Measurements from ENCODE around the gene TMEM222. TPM values are rescaled to one million over a fixed set of nuclear protein-coding genes. Genes with fewer than 3 reads are reported as not detected.
A peak's percentile ranks its signal among the peaks of the same experiment; 100 is the strongest.
"Not testable (repeated sequence)": the region's sequence is repeated elsewhere in the genome, so short reads cannot be mapped to it uniquely, and the experiment has no call there.

Gene TMEM222
- polyA plus RNA-seq, 4 donors, result 30.3 to 51.7 (median 36.9) TPM

DNA sequence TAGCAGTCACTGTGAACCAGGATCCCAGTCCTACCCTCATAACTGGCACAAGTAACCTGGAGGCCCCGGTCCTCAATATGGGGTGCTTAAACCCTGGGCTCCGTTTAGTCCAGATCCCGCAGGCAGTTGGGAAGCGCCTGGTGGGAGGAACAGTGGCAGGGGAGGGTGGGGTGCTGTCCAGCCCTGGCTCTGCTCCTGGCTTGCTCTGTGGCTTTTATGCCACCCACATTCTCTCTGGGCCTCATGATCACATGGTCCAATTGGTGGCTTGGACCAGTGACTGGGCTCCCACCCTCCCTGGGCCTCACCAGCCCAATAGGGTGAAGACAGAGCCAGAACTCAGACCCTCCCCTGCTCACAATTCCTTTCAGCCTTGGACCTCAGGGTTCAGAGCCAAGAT, 58.3 kb downstream of the TMEM222 start:
- Histone ChIP-seq H3K4me1 (ENCODE audit: control insufficient read depth in 3 of 3, insufficient read depth in 2 of 3, low read depth in 1 of 3, low read length in 2 of 3) (peaks cover 0 to 4% (median 0%) of the 10 kb centered on the region in 3 donors), H3K27ac (ENCODE audit: low read depth in 1 of 3, low read length in 2 of 3) (no peak overlapping the region), H3K4me3 (ENCODE audit: low read depth in 1 of 3, low read length in 3 of 3) (no peak overlapping the region), H3K27me3 (ENCODE audit: control insufficient read depth in 3 of 3, insufficient read depth in 3 of 3, low read length in 3 of 3) (peaks cover 0 to 16% (median 2%) of the 10 kb centered on the region in 3 donors), H3K9me3 (ENCODE audit: control insufficient read depth in 2 of 2, insufficient read depth in 1 of 2, low read depth in 1 of 2, low read length in 1 of 2) (no peaks in the 10 kb centered on the region), H3K36me3 (ENCODE audit: control insufficient read depth in 3 of 3, insufficient read depth in 2 of 3, low read depth in 1 of 3, low read length in 3 of 3) (no peaks in the 10 kb centered on the region)
- FAIRE-seq (no peak), DNase-seq (no peak)
- 88 to 96% (median 90%) methylated on average over 4 of the region's 4 CpGs for WGBS, 3 donors

DNA sequence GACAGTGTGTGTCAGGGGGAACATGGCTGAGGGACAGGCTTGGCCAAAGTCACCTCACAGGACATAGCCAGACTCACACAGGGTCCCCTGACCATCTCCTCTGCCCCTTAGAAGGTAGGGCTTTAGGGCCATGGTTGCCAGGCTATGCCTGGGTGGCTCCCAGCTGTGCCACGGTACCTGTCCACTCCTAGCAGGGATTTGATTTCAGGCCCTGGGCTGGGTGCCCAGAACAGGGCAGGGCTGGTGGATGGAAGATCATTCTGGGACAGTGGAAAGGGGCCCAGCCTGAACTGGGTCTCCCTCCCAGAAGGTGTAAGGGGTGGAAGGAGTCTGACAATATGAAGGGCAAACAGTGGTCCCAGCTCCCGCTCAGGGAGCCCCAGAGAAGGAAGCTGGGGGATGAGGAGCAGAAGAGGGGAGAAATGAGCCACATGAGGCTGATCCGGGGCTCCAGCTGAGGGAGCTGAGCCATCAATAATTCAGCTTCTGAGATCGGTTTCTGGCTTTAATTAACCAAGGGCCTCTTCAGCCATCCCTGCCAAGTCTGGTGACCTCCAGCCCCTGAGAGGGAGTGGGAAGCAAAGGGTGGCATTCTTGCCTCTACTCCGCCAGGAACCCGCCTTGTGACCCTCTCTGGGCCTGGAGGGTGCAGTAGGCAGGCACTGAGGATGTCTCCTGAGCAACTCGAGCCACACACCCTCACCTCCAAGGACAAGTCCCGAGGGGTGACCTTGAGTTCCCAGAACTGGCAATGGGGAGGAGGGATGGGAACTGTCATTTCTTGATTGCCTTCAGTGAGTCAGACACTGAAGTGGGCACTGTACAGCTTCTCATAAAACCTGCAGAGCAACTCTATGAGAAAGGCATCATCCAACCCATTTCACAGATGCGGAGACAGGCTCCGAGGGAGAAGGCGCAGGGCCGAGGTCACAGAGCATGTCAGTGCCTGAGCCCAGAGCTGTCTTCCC, 59.1 kb downstream of the TMEM222 start:
- 57 to 75% (median 61%) methylated on average over 12 of the region's 12 CpGs for WGBS, 3 donors

DNA sequence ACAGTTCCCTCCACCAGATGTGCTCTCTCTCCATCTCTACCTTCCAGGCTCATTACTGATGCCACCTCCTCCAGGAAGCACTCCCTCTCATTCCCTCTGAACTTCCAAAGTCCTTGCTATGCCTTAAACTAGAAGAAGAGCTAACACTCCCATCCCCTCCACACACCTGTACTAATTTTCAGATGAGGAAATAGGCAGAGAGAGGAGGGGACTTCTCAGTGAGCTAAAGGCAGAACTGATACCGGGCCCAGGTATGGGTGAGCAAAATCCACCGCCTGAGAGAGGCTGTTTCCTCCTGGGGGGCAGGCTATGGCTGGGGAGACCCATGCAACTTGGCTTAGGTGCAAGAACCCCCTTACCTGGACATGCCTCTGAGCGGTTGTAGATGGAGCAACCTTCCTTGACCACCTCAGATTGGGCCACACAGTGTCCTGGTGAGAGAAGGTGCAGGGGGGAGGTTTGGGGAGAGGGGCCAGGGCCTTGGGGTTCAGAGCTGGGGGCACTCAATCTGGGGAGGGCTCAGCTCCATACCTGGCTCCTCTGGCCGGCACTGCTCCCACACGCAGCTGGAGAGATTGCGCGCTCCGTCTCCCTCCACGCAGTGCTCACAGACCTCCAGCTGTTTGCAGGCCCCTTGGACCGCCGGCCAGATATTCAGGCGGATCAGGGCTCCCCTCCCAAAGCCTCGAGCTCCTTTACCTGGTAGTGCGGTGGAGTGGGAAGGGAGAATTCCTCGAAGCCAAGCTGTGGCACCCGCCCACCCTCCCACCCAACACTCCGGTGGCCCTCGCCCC, 60.2 kb downstream of the TMEM222 start:
- Histone ChIP-seq H3K27ac (ENCODE audit: low read depth in 1 of 3, low read length in 2 of 3) (no peak overlapping the region), H3K9me3 (ENCODE audit: control insufficient read depth in 2 of 2, insufficient read depth in 1 of 2, low read depth in 1 of 2, low read length in 1 of 2) (no peaks in the 10 kb centered on the region), H3K27me3 (ENCODE audit: control insufficient read depth in 3 of 3, insufficient read depth in 3 of 3, low read length in 3 of 3) (peaks cover 0 to 16% (median 2%) of the 10 kb centered on the region in 3 donors), H3K36me3 (ENCODE audit: control insufficient read depth in 3 of 3, insufficient read depth in 2 of 3, low read depth in 1 of 3, low read length in 3 of 3) (no peaks in the 10 kb centered on the region), H3K4me1 (ENCODE audit: control insufficient read depth in 3 of 3, insufficient read depth in 2 of 3, low read depth in 1 of 3, low read length in 2 of 3) (peaks cover 0 to 4% (median 0%) of the 10 kb centered on the region in 3 donors), H3K4me3 (ENCODE audit: low read depth in 1 of 3, low read length in 3 of 3) (no peak overlapping the region)
- FAIRE-seq (no peak), DNase-seq (no peak)
- WGBS, 3 donors, result 68 to 76% (median 73%) methylated on average over 16 to 18 of the region's 18 CpGs

More for the DNA sequence above, 59.1 kb downstream of the TMEM222 start:
- Histone ChIP-seq H3K27ac (ENCODE audit: low read depth in 1 of 3, low read length in 2 of 3) (no peak overlapping the region), H3K36me3 (ENCODE audit: control insufficient read depth in 3 of 3, insufficient read depth in 2 of 3, low read depth in 1 of 3, low read length in 3 of 3) (no peaks in the 10 kb centered on the region), H3K4me1 (ENCODE audit: control insufficient read depth in 3 of 3, insufficient read depth in 2 of 3, low read depth in 1 of 3, low read length in 2 of 3) (peaks cover 0 to 4% (median 0%) of the 10 kb centered on the region in 3 donors), H3K9me3 (ENCODE audit: control insufficient read depth in 2 of 2, insufficient read depth in 1 of 2, low read depth in 1 of 2, low read length in 1 of 2) (no peaks in the 10 kb centered on the region), H3K27me3 (ENCODE audit: control insufficient read depth in 3 of 3, insufficient read depth in 3 of 3, low read length in 3 of 3) (peaks cover 0 to 16% (median 2%) of the 10 kb centered on the region in 3 donors), H3K4me3 (ENCODE audit: low read depth in 1 of 3, low read length in 3 of 3) (no peak overlapping the region)
- DNase-seq (no peak), FAIRE-seq (no peak)

DNA sequence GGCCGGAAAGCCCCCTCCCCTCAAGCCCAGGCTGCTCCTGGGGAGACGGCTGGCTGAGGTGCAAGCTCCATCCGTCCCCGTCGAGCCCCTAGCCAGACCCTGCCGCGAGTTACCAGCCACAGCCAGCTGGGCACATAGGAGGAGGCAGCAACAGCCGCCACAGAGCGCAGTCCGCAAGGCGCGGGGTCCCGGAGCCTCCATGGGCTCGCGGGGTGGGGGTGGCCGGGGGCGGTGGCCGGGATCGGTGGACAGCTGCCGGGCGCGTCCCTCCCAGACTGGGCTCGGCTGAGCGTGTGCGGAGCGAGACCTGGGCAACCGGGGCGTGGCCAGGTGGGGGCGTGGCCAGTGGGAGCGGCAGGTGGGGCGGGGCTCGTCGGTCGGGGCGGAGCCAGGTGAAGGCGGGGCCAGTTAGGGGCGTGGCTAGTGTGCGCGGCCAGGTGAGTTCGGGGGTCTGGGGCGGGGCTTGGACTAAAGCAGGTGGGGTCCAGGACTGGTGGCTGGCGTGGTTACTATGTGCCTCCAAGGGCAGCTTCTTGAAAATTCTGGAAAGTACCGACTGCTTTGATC, 61.2 kb downstream of the TMEM222 start, which contains the start of gene CD164L2:
Gene CD164L2, minus strand, starts transcription at position 295 of the 567 bp plus-strand sequence. Its CDS starts 94 bp downstream, at position 201.
- H3K4me3 ChIP-seq (ENCODE audit: low read depth in 1 of 3, low read length in 3 of 3), result peak within 1 kb of the TSS in 2 of 3 donors; percentile 7 to 15
- no peak within 1 kb of the TSS for H3K27ac ChIP-seq (ENCODE audit: low read depth in 1 of 3, low read length in 2 of 3)

DNA sequence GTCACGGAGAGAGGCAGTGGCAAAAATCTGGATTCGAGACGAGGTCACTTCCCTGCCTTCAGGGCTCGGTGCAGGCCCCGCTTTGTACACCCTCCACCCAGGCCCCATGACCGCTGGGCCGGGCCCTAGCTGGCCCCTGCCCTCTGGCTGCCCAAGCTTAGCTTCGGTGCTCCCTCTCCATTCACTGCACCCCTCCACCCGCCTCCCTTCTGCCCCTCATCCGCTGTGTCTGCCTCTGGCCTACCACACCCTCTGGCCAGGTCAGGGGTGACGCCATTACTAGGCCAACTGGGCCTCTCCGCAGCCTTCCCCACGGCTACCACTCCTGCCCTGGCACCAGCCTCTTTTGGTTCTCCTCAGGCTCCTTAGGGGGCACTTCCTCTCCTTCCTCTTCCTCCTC, 61.7 kb downstream of the TMEM222 start:
- FAIRE-seq, result no peak

More for the DNA sequence above, 61.2 kb downstream of the TMEM222 start, which contains the start of gene CD164L2:
- FAIRE-seq, result no peak
- H3K9me3 ChIP-seq (ENCODE audit: control insufficient read depth in 2 of 2, insufficient read depth in 1 of 2, low read depth in 1 of 2, low read length in 1 of 2), result no peaks in the 10 kb centered on the region
- 8 to 16% (median 15%) methylated on average over 33 to 43 of the region's 43 CpGs for WGBS, 3 donors
- peaks cover 0 to 4% (median 0%) of the 10 kb centered on the region in 3 donors for H3K4me1 ChIP-seq (ENCODE audit: control insufficient read depth in 3 of 3, insufficient read depth in 2 of 3, low read depth in 1 of 3, low read length in 2 of 3)
- H3K27me3 ChIP-seq (ENCODE audit: control insufficient read depth in 3 of 3, insufficient read depth in 3 of 3, low read length in 3 of 3), result peaks cover 0 to 16% (median 2%) of the 10 kb centered on the region in 3 donors
- no peaks in the 10 kb centered on the region for H3K36me3 ChIP-seq (ENCODE audit: control insufficient read depth in 3 of 3, insufficient read depth in 2 of 3, low read depth in 1 of 3, low read length in 3 of 3)
- peak; percentile 62 to 74 for DNase-seq

GRCh38 chr1:27384797-27385196, 62.8 kb downstream of the TMEM222 start:
- H3K9me3 ChIP-seq (ENCODE audit: control insufficient read depth in 2 of 2, insufficient read depth in 1 of 2, low read depth in 1 of 2, low read length in 1 of 2); H3K4me1 ChIP-seq (ENCODE audit: control insufficient read depth in 3 of 3, insufficient read depth in 2 of 3, low read depth in 1 of 3, low read length in 2 of 3); DNase-seq; H3K27ac ChIP-seq (ENCODE audit: low read depth in 1 of 3, low read length in 2 of 3); H3K4me3 ChIP-seq (ENCODE audit: low read depth in 1 of 3, low read length in 3 of 3); H3K36me3 ChIP-seq (ENCODE audit: control insufficient read depth in 3 of 3, insufficient read depth in 2 of 3, low read depth in 1 of 3, low read length in 3 of 3); FAIRE-seq: not testable (repeated sequence)
- 83 to 94% (median 85%) methylated on average over 3 of the region's 3 CpGs for WGBS, 3 donors
- H3K27me3 ChIP-seq (ENCODE audit: control insufficient read depth in 3 of 3, insufficient read depth in 3 of 3, low read length in 3 of 3), result peaks cover 0 to 16% (median 2%) of the 10 kb centered on the region in 3 donors

More for the DNA sequence above, 61.7 kb downstream of the TMEM222 start:
- Histone ChIP-seq H3K9me3 (ENCODE audit: control insufficient read depth in 2 of 2, insufficient read depth in 1 of 2, low read depth in 1 of 2, low read length in 1 of 2) (no peaks in the 10 kb centered on the region), H3K4me1 (ENCODE audit: control insufficient read depth in 3 of 3, insufficient read depth in 2 of 3, low read depth in 1 of 3, low read length in 2 of 3) (peaks cover 0 to 4% (median 0%) of the 10 kb centered on the region in 3 donors), H3K36me3 (ENCODE audit: control insufficient read depth in 3 of 3, insufficient read depth in 2 of 3, low read depth in 1 of 3, low read length in 3 of 3) (no peaks in the 10 kb centered on the region), H3K4me3 (ENCODE audit: low read depth in 1 of 3, low read length in 3 of 3) (no peak overlapping the region), H3K27me3 (ENCODE audit: control insufficient read depth in 3 of 3, insufficient read depth in 3 of 3, low read length in 3 of 3) (peaks cover 0 to 16% (median 2%) of the 10 kb centered on the region in 3 donors), H3K27ac (ENCODE audit: low read depth in 1 of 3, low read length in 2 of 3) (no peak overlapping the region)
- 77 to 93% (median 89%) methylated on average over 13 of the region's 13 CpGs for WGBS, 3 donors
- DNase-seq, result no peak

All from small intestine (tissue), 7 donors.